WERI-Rb-1 (cell line): ENCODE measurements around the gene DPP10.

ENCODE experiments used
- DNase-seq: peaks from one replicate; pipeline ENCODE4 v3.0.0-alpha.2; 2020
- H3K27ac ChIP-seq: fragments of 250-450 bp; sonication (Bioruptor Pico); 2 replicates; pipeline ENCODE4 v1.5.1; 2020; ENCODE audit warnings: mild to moderate bottlenecking, moderate library complexity
- H3K27me3 ChIP-seq: fragments of 250-450 bp; sonication (Bioruptor Pico); 2 replicates; pipeline ENCODE4 v1.5.1; 2021; ENCODE audit warnings: mild to moderate bottlenecking, low read depth, moderate library complexity; ENCODE audit not compliant: insufficient read depth, severe bottlenecking
- H3K36me3 ChIP-seq: fragments of 250-450 bp; sonication (Bioruptor Pico); 2 replicates; pipeline ENCODE4 v1.5.1; 2020; ENCODE audit warnings: mild to moderate bottlenecking, moderate library complexity
- H3K4me3 ChIP-seq: 2 replicates; pipeline ENCODE4 v1.5.1; 2011; ENCODE audit warnings: low read depth, mild to moderate bottlenecking, control low read depth, low read length
- H3K9me3 ChIP-seq: fragments of 250-450 bp; sonication (Bioruptor Pico); 2 replicates; pipeline ENCODE4 v1.5.1; 2021; ENCODE audit warnings: mild to moderate bottlenecking, moderate library complexity; ENCODE audit not compliant: severe bottlenecking
- CTCF ChIP-seq: IDR thresholded peaks from 2 replicates; pipeline ENCODE4 v1.5.1; 2011; ENCODE audit warnings: low read depth, mild to moderate bottlenecking, control low read depth, inconsistent platforms, low read length

Gene DPP10

GRCh38 chr2:114926303-114926702 is 483.9 kb downstream of the DPP10 start:
- peaks cover 6% of the 10 kb centered on the region for H3K9me3 ChIP-seq
- H3K36me3 ChIP-seq = no peaks in the 10 kb centered on the region
- no peak overlapping the region for H3K27ac ChIP-seq
- no peak for TF ChIP-seq CTCF
- H3K27me3 ChIP-seq = no peaks in the 10 kb centered on the region
- no peak for DNase-seq
- H3K4me3 ChIP-seq = no peak overlapping the region

DNA sequence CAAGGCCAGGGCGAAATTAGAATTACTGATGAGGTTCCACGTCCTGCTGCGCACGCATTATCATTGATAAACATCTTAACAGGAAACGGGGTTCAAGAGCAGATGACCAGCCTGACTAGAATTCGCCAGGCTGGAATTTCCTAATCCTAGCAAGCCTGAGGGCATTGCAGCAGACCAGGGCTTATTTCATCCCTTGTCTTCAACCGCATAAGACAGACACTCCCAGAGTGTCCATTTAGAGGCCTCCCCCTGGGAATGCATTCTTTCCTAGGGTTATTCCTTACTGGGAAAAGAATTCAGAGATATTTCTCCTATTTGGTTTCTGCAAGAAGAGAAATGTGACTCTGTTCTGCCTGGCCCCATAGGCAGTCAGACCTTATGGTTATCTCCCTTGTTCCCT is 486.8 kb downstream of the DPP10 start:
- no peak overlapping the region for H3K27ac ChIP-seq
- no peak overlapping the region for H3K4me3 ChIP-seq
- no peak for DNase-seq
- TF ChIP-seq CTCF = no peak
- no peaks in the 10 kb centered on the region for H3K36me3 ChIP-seq
- no peaks in the 10 kb centered on the region for H3K27me3 ChIP-seq
- peaks cover 6% of the 10 kb centered on the region for H3K9me3 ChIP-seq

GRCh38 chr2:114933671-114934241 is 491.3 kb downstream of the DPP10 start:
- H3K9me3 ChIP-seq = peaks cover 6% of the 10 kb centered on the region
- no peak for DNase-seq
- H3K27me3 ChIP-seq = no peaks in the 10 kb centered on the region
- H3K4me3 ChIP-seq = no peak overlapping the region
- H3K36me3 ChIP-seq = no peaks in the 10 kb centered on the region
- no peak for TF ChIP-seq CTCF
- H3K27ac ChIP-seq = no peak overlapping the region

DNA sequence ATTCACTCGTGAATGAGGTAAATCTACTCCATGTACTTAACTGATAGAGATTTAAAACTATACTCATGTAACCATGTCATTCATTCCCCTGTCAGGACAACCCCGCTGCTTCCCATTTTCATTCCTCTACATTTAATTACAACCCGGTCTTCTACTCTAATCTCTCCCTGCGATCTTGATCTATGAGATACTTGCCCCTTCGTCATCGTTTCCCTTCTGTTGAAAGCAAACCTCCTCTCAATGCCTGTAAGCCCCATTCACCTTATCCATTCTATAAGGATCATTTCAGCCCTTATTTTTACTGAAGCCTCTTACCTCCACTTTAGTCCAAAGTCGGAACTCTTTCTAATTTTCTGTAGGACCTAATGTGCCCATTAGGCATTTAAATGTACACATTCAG is 492.6 kb downstream of the DPP10 start:
- Histone ChIP-seq H3K36me3 (no peaks in the 10 kb centered on the region), H3K9me3 (no peaks in the 10 kb centered on the region), H3K27ac (no peak overlapping the region), H3K27me3 (no peaks in the 10 kb centered on the region), H3K4me3 (no peak overlapping the region)
- no peak for TF ChIP-seq CTCF
- DNase-seq = no peak

DNA sequence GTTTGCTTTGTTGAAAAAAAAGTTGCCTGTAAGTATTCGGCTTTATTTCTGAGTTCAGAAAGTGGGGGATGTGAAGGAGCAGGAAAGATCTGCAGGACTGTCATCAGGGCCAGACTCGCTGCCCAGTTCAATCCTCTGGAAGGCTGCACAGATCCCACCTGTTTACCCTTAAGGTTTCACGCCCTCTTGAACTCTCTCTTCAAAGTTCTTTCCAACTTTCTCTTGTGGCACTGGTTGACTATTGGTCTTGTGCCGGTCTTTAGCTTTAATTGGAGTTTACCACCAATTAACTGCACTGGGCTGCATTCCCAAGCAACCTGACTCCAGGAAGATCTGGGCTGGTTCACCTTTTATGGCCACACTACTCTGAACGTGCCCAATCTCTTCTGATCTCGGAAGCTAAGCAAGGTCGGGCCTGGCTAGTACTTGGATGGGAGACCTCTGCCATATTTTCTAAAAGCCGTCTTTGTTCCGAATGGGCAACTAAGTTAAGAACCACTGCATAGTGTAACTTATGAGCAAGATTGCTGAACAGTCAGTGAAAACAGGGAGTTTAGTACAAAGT is 495.0 kb downstream of the DPP10 start:
- H3K9me3 ChIP-seq = no peaks in the 10 kb centered on the region
- no peak for TF ChIP-seq CTCF
- no peaks in the 10 kb centered on the region for H3K36me3 ChIP-seq
- no peak overlapping the region for H3K27ac ChIP-seq
- no peak overlapping the region for H3K4me3 ChIP-seq
- no peaks in the 10 kb centered on the region for H3K27me3 ChIP-seq
- DNase-seq = no peak
